Brain microvascular endothelial cell (primary cell): ENCODE measurements around the gene CNOT6.

Experiments
- DNase-seq: peaks from one replicate; pipeline ENCODE4 v3.0.0-alpha.2; 2020
- H3K27ac ChIP-seq: fragments of 250-450 bp; sonication (Bioruptor Pico); 2 replicates; pipeline ENCODE4 v1.5.1; 2020; ENCODE audit warnings: mild to moderate bottlenecking, moderate library complexity
- H3K27me3 ChIP-seq: fragments of 250-450 bp; sonication (Bioruptor Pico); replicated peaks from 2 replicates; pipeline ENCODE4 v1.5.1; 2020; ENCODE audit warnings: mild to moderate bottlenecking
- H3K36me3 ChIP-seq: fragments of 250-450 bp; sonication (Bioruptor Pico); replicated peaks from 2 replicates; pipeline ENCODE4 v1.5.1; 2020; ENCODE audit warnings: mild to moderate bottlenecking
- H3K4me3 ChIP-seq: 2 replicates; pipeline ENCODE4 v1.5.1; 2011; ENCODE audit warnings: low read depth, mild to moderate bottlenecking, control low read depth, low read length, moderate library complexity
- in situ Hi-C: cut with HindIII; loops from 2 replicates; pipeline ENCODE4 v1.10.0; 2017; ENCODE audit warnings: low sequenced_read_pairs, low pct_ligation_motif_present
- TF ChIP-seq, protein P1 (sequence below): IDR thresholded peaks from 2 replicates; pipeline ENCODE4 v1.5.1; 2011; ENCODE audit warnings: low read depth, mild to moderate bottlenecking, moderate library complexity, low read length, control low read depth, inconsistent platforms; ENCODE audit errors: missing control alignments

The CNOT6 gene

GRCh38 chr5:180598797-180599589 is 104.8 kb downstream of the CNOT6 start:
- TF ChIP-seq, protein P1, sequence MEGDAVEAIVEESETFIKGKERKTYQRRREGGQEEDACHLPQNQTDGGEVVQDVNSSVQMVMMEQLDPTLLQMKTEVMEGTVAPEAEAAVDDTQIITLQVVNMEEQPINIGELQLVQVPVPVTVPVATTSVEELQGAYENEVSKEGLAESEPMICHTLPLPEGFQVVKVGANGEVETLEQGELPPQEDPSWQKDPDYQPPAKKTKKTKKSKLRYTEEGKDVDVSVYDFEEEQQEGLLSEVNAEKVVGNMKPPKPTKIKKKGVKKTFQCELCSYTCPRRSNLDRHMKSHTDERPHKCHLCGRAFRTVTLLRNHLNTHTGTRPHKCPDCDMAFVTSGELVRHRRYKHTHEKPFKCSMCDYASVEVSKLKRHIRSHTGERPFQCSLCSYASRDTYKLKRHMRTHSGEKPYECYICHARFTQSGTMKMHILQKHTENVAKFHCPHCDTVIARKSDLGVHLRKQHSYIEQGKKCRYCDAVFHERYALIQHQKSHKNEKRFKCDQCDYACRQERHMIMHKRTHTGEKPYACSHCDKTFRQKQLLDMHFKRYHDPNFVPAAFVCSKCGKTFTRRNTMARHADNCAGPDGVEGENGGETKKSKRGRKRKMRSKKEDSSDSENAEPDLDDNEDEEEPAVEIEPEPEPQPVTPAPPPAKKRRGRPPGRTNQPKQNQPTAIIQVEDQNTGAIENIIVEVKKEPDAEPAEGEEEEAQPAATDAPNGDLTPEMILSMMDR = no peak
- Histone ChIP-seq H3K36me3 (no peaks in the 10 kb centered on the region), H3K27ac (no peak overlapping the region), H3K27me3 (no peaks in the 10 kb centered on the region), H3K4me3 (no peak overlapping the region)
- in situ Hi-C loops = no loop called here
- no peak for DNase-seq

- Histone ChIP-seq H3K4me3 (no peak overlapping the region), H3K27ac (no peak overlapping the region), H3K36me3 (no peaks in the 10 kb centered on the region), H3K27me3 (no peaks in the 10 kb centered on the region)
- in situ Hi-C loops = no loop called here
- no peak for DNase-seq
- TF ChIP-seq, protein P1 = no peak
Measured at GRCh38 chr5:180599590-180599914, 105.4 kb downstream of the CNOT6 start.

- no peak overlapping the region for H3K4me3 ChIP-seq
- H3K36me3 ChIP-seq = no peaks in the 10 kb centered on the region
- H3K27ac ChIP-seq = no peak overlapping the region
- in situ Hi-C loops = no loop called here
- no peak for DNase-seq
- H3K27me3 ChIP-seq = no peaks in the 10 kb centered on the region
- TF ChIP-seq, protein P1 = no peak
Measured at GRCh38 chr5:180599981-180600553, 105.9 kb downstream of the CNOT6 start.

- TF ChIP-seq, protein P1 = no peak
- in situ Hi-C loops = no loop called here
- DNase-seq = no peak
Measured at GRCh38 chr5:180600554-180601041, 106.4 kb downstream of the CNOT6 start.

GRCh38 chr5:180601591-180602480 is 107.7 kb downstream of the CNOT6 start:
- no peaks in the 10 kb centered on the region for H3K27me3 ChIP-seq
- H3K27ac ChIP-seq = no peak overlapping the region
- no peaks in the 10 kb centered on the region for H3K36me3 ChIP-seq
- TF ChIP-seq, protein P1 = no peak
- DNase-seq = no peak
- no peak overlapping the region for H3K4me3 ChIP-seq
- in situ Hi-C loops = no loop called here

More at GRCh38 chr5:180600554-180601041, 106.4 kb downstream of the CNOT6 start:
- Histone ChIP-seq H3K27ac (no peak overlapping the region), H3K36me3 (no peaks in the 10 kb centered on the region), H3K27me3 (no peaks in the 10 kb centered on the region), H3K4me3 (no peak overlapping the region)
